HG02642 (cell line): ENCODE measurements around the gene TECPR1.

Source experiments
- ATAC-seq: cut with Tn5 transposase; IDR thresholded peaks from one replicate; pipeline ENCODE4 v1.9.1; 2021; ENCODE audit warnings: mild to moderate bottlenecking; ENCODE audit not compliant: unreplicated experiment, poor library complexity

The TECPR1 gene

GRCh38 chr7:98251601-98252424 is at the start of gene TECPR1:
Gene TECPR1 (minus strand): TSS chr7:98252232. CDS start chr7:98246146, 6,086 bp downstream.
- ATAC-seq: peak; percentile 98

GRCh38 chr7:98300595-98301372 is 48.8 kb upstream of the TECPR1 start:
- ATAC-seq: no peak

GRCh38 chr7:98297626-98298286 is 45.7 kb upstream of the TECPR1 start:
- ATAC-seq: no peak

- no peak for ATAC-seq
These were observed 44.8 kb upstream of the TECPR1 start for GRCh38 chr7:98296833-98297232.

- no peak for ATAC-seq
These were observed 43.6 kb upstream of the TECPR1 start for GRCh38 chr7:98295467-98296192.

GRCh38 chr7:98294798-98295382 is 42.9 kb upstream of the TECPR1 start:
- no peak for ATAC-seq

GRCh38 chr7:98294326-98294725 is 42.3 kb upstream of the TECPR1 start:
- no peak for ATAC-seq

- ATAC-seq: no peak
These were observed 41.7 kb upstream of the TECPR1 start for GRCh38 chr7:98293746-98294145.

GRCh38 chr7:98293265-98293664 is 41.2 kb upstream of the TECPR1 start:
- no peak for ATAC-seq

- no peak for ATAC-seq
These were observed 39.7 kb upstream of the TECPR1 start for GRCh38 chr7:98291717-98292116.

- ATAC-seq: no peak
These were observed 37.4 kb upstream of the TECPR1 start for GRCh38 chr7:98289333-98289875.

GRCh38 chr7:98288064-98288823 is 36.2 kb upstream of the TECPR1 start:
- ATAC-seq: no peak

- no peak for ATAC-seq
These were observed 35.5 kb upstream of the TECPR1 start for GRCh38 chr7:98287486-98287959.

- no peak for ATAC-seq
These were observed 34.9 kb upstream of the TECPR1 start for GRCh38 chr7:98286701-98287485.

GRCh38 chr7:98286093-98286539 is 34.1 kb upstream of the TECPR1 start:
- ATAC-seq: no peak

GRCh38 chr7:98285157-98286092 is 33.4 kb upstream of the TECPR1 start:
- ATAC-seq: no peak
